ENCODE data around the gene ZNF837.

The ZNF837 gene

DNA sequence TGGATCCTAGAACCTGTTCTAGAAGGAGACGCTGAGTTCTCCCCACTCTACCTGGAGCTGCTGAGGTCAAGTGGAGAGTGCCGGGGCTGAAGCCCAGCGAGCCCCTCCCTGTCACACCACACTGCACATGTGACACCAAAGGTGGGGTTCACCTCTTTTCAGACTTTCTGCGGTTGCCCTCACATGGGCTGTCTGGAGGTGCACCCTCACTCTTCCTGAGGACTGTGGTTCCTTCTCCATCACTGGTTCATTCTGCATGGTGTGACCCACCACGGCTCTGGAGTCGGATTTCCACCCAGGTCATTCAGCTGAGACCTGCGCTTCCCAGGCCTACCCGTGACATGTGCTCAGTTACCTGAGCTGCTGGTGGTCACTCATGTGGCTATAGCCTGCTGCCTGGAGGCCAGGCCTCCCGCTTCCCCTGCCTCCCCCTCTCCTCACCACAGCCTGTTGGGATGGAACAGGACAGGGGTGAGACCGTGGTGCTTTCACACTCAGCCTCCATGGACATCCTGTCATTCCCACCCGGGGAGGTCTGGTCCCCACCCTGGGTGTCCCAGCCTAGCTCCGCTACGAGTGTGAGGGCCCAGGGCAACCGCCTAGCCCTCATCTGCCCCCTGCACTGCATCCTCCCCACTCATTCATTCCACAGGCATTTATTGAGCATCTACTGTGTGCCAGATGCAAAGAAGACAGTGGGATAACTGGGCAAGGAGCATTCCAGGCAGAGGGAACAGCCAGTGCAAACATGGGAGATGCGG is 26.9 kb downstream of the ZNF837 start:
- DNase-seq (ENCODE audit: low read depth), result no peak
- TF ChIP-seq, protein P1, sequence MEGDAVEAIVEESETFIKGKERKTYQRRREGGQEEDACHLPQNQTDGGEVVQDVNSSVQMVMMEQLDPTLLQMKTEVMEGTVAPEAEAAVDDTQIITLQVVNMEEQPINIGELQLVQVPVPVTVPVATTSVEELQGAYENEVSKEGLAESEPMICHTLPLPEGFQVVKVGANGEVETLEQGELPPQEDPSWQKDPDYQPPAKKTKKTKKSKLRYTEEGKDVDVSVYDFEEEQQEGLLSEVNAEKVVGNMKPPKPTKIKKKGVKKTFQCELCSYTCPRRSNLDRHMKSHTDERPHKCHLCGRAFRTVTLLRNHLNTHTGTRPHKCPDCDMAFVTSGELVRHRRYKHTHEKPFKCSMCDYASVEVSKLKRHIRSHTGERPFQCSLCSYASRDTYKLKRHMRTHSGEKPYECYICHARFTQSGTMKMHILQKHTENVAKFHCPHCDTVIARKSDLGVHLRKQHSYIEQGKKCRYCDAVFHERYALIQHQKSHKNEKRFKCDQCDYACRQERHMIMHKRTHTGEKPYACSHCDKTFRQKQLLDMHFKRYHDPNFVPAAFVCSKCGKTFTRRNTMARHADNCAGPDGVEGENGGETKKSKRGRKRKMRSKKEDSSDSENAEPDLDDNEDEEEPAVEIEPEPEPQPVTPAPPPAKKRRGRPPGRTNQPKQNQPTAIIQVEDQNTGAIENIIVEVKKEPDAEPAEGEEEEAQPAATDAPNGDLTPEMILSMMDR (IDR thresholded peaks at IDR 0.05; ENCODE audit: control insufficient read depth, insufficient read depth, low read depth, low read length, missing control alignments), result no peak
- no peak overlapping the region for H3K4me3 ChIP-seq (ENCODE audit: control insufficient read depth, low read depth, low read length)

GRCh38 chr19:58352760-58353671 is 27.8 kb downstream of the ZNF837 start, which contains the start of gene A1BG:
TSS of gene A1BG (minus strand) at chr19:58353492. CDS start at chr19:58353437, 55 bp downstream.
- no peak for DNase-seq (ENCODE audit: low read depth)
- H3K4me3 ChIP-seq (ENCODE audit: control insufficient read depth, low read depth, low read length), result no peak within 1 kb of the TSS
- TF ChIP-seq, protein P1 (IDR thresholded peaks at IDR 0.05; ENCODE audit: control insufficient read depth, insufficient read depth, low read depth, low read length, missing control alignments), result no peak

- TF ChIP-seq, protein P1 (IDR thresholded peaks at IDR 0.05; ENCODE audit: control insufficient read depth, insufficient read depth, low read depth, low read length, missing control alignments), result no peak
- H3K4me3 ChIP-seq (ENCODE audit: control insufficient read depth, low read depth, low read length), result no peak overlapping the region
- DNase-seq (ENCODE audit: low read depth), result no peak
These were observed 28.7 kb downstream of the ZNF837 start for GRCh38 chr19:58351990-58352755.

DNA sequence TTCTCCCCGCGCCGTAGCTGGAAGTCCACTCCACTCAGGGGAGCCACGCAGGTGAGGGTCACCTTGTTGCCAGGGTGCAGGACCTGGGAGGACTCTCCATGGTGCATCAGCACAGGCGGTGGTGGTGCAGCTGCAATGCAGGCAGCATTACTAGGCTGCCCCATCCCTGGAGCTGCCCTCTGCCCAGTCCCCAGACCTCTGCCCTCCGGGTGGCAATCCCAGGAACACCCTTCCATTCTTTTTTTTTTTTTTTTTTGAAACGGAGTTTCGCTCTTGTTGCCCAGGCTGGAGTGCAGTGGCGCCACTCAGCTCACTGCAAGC is 29.3 kb downstream of the ZNF837 start:
- H3K4me3 ChIP-seq (ENCODE audit: control insufficient read depth, low read depth, low read length), result no peak overlapping the region
- DNase-seq (ENCODE audit: low read depth), result no peak
- TF ChIP-seq, protein P1 (IDR thresholded peaks at IDR 0.05; ENCODE audit: control insufficient read depth, insufficient read depth, low read depth, low read length, missing control alignments), result no peak

GRCh38 chr19:58350871-58351557 is 29.8 kb downstream of the ZNF837 start:
- TF ChIP-seq, protein P1 (IDR thresholded peaks at IDR 0.05; ENCODE audit: control insufficient read depth, insufficient read depth, low read depth, low read length, missing control alignments), result no peak
- H3K4me3 ChIP-seq (ENCODE audit: control insufficient read depth, low read depth, low read length), result no peak overlapping the region
- DNase-seq (ENCODE audit: low read depth), result no peak

Measured in AG09309 (cell line).